NCI-H446 treated with DMSO at 0.1 percent for 48 hours (cell line): ENCODE measurements around the gene RPS6KA3.
"Not testable (repeated sequence)": the region's sequence is repeated elsewhere in the genome, so short reads cannot be mapped to it uniquely, and the experiment has no call there.

Experiments used
- DNase-seq: peaks from one replicate; lab custom pipeline; 2025; lab: John Stamatoyannopoulos, UW

The RPS6KA3 gene

DNA sequence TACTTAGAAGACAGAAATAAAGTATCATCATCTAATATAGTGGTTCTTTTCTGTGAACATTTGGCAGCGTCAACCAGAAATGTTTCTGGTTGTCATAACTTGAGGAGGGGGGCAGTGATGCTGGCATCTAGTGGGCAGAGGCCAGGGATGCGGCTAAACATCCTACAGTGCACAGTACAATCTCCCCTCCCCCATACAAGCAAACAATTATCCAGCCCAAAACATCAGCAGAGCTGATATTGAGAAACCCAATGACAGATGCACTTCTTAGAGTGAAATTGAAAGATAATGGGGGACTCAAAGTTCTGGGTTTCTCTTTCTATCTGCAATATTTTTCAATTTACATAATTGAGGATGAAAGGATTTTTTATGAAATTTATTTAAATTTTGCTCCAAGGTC is 123.1 kb downstream of the RPS6KA3 start:
- no peak for DNase-seq

DNA sequence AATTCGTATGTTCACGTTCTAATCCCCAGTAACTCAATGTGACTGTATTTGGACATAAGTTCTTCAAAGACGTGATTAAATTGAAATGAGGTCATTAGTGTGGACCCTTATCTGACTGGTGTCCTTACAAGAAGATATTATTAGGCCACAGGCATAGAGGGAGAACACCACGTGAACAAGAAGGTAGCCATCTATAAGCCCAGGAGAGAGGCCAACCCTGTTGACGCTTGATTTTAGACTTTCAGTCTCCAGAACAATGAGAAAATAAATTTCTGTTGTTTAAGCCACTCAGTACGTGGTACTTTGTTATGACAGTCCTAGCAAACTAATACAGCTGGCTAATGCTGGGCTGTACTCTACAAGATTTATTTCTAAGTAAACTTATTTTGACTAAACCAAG is 123.6 kb downstream of the RPS6KA3 start:
- DNase-seq: no peak

DNA sequence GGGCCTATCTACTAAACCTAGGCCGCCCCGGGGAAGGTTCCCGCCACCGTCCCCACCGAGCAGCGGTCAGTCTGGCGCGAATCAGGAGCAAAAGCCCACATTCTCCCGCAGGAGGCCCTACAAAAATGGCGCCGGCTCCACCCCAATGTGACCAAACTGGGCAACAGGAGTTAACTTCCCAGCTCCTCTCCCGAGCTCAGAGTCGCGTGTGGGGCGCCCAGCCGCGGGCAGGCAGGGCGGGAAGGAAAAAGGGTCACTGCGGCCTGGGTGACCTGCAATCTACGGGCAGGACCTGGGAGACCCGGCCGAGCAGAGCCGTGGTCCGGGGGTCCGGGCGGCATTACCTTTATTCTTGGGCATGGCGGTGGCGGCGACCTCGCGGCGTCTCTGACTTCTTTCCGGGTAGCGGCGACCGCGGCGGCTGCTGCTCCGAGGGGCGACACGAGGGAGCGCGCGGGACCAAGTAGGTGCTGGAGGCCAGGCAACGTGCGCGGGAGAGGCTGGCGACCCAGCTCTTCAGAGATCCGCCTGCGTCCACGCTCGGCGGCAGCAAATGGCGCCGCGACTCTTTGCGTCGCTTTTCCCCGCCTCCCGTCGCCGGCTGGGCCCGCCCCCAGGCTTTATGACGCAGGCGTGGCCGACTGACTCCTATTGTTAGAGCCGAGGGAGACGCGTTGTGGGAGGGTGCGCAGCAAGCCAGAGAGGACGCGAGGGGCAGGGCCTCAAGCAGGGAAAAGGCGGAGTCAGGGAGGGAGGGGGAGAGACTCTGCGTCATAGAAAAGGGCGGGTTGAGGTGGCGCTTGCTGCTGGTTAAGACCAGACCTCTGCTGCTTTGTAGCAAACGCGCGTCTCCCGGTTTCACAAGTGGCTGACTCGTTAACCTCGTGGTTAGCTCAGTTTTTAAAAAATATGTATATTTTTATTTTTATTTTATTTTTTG is 125.2 kb downstream of the RPS6KA3 start, which contains the start of gene EIF1AX:
TSS of gene EIF1AX (minus strand) at position 558 of the 940 bp plus-strand sequence. CDS start at position 360, 198 bp downstream.
- peak; percentile 95 for DNase-seq

DNA sequence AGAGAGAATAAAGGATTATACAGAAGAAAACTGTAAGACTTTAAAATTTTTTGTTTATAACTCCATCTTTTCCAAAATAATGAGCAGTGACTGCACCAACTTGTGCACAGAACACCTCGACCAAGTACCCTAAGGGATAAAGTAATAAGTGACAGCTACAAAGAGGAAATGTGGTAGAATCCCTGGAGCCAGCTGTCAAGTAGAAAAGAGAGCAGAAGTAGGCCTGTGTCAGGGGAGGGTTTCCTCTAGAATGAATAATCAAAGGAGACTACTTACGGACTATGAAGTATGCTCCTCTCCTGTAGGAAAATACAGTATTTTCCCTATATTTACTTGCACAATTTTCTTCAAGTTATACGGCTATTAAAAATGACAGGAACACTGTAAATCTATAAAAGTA is 126.3 kb downstream of the RPS6KA3 start:
- DNase-seq: no peak

DNA sequence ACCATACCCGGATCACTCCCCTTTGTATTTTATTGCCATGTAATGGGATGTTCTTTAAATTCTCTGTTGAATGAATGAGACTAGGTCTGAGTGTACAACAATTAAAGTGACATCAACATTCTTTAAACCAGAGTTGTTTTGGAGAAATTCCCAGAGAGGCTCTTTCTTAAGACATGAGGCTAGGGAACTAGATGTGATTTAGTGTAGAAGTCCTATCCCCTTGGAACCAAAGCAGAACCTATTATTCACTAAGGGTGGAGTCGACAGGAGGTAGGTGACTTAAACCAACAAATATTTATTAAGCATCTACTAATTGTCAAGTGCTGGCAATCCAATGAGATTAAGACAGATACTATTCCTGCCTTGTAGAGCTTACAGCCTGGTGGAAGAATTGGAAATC is 126.7 kb downstream of the RPS6KA3 start:
- DNase-seq: no peak

DNA sequence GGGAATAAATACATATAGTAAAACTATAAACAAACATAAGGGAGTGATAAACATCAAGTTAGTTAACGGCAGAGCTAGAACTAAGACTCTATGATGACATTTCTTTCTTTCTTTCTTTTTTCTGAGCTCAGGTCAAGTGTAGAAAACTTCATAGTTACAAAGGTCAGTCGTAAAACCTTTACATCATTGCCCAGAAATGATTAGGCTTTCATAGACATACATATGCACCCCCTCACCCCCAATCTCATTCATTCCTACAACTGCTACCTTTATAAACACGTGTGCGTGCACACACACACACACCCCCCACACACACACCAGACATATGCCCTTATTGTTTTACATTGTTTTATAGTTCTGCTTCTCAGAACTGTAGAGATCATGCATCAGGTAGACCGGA is 130.8 kb downstream of the RPS6KA3 start:
- DNase-seq: no peak

DNA sequence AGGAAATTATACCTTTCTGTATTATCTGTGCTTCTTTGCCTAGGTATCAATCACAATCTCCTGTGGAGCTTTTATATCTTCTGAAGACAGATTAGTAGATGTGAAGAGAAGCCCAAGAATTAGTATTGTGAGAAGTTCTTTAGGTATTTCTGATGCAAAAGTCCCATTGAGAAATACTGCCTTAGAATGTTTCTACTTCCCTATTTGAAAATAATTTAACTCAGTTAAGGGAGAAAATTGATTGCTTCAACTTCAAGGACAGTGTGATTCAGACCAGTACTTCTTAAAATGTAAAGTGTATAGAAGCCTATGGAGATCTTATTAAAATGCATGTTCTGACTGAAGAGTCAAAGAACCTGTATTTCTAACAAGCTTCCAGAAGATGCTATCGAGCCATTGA is 134.0 kb downstream of the RPS6KA3 start:
- no peak for DNase-seq

DNA sequence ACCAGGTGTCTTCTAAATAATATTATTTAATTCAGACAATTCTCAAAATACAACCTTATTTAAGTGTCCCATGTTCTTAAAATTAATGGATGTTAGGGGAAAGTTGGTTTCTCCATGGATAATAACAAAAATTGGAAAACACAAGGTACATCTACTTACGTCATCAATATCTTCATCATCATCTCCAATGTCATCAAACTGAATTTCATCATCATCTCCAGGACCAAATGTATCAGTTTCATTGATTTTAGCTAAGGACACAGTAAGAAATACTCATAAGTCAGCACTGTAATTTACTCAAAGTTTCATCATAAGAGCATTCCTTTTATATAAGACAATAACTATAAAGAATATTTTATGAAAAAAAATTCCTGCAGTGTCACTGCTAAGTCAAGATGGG is 136.4 kb downstream of the RPS6KA3 start:
- no peak for DNase-seq

DNA sequence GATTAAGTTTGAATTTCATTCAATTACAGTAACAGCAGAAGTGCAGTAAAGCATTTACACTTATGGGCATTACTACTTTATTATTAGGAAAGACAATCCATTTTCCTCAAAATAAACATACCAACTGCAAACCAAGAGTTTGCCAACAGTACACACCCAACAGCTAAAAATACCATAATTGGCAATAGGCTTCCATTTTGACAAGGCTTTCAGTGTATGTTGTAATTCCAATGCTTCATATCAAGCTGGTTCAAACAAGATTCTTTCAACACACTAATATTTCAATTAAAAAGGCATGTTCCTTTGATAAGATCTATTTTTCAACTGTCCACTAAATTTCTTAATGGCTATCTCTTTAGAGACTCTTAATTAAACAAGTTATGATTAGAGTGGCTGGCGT is 137.2 kb downstream of the RPS6KA3 start:
- DNase-seq: no peak

DNA sequence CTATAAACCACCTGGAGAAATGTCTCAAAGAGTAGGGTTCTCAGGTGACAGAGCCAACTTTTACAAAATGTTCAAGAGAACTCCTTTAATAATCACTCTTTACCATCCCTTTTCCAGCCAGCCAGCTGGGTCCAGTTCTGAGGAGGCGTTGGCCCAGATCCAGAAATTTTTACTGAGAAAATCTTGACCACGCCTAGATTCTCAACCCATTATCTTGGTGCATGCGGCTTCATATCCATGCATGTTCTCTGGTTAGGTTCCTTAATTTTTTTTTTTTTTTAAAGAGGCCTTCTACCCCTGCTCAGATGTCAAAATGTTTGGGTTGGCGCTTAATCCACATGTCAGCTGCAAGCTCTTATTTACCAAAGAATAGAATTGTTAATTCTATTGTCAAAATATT is 138.0 kb downstream of the RPS6KA3 start:
- DNase-seq: no peak

DNA sequence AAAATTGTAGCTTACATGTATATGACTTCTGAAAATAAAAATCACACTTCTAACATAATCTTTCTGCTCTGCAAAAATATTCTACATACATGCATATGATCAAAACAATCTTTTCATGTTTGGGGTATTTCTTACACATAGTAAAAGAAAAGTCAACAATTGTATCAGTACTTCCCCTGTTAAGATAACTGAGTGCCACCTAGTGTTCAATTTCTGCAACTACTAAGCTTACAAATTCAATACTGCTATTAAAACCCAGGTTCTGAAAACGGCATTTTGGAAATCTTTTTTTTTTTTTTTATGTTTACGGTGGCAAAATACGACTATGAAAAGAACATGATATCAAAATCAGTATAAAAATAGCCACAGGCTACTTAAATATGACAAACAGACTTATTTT is 139.3 kb downstream of the RPS6KA3 start:
- not testable (repeated sequence) for DNase-seq

DNA sequence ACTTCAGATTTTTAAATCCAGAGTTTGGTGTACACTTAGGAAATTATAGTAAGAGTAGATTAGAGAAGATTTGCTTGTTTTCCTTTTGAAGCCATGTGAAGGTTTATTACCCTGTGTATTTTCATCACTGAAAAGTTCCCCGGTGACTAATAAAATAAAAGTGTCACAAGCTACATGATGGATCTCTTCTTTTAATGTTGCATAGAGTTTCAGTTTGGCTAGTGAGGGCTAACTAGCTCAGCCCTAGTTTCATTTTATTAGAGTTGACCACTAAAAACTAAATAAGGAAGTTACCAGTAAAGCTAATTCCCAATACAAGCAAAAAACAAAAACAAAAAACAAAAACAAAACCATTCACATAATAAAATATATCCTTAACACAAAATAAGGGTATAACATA is 139.9 kb downstream of the RPS6KA3 start:
- not testable (repeated sequence) for DNase-seq

DNA sequence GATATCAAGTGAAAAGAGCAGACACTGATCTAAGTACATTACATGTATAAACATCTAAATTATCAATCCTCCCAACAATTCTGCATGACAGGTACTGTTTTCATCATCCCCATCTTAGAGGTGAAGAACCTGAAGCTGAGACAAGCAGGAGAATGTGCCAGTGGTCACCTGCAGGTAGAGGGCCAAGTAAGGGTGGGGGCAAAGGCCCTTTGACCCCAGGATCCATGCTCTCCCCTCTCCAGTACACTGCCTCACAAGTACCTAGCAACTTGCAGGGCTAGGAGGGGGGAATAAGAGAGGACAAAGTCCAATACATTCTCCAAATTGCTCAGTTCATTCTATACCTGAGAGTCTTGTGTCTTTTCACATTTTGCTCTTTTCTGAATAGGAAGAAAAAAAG is 141.7 kb downstream of the RPS6KA3 start:
- no peak for DNase-seq

DNA sequence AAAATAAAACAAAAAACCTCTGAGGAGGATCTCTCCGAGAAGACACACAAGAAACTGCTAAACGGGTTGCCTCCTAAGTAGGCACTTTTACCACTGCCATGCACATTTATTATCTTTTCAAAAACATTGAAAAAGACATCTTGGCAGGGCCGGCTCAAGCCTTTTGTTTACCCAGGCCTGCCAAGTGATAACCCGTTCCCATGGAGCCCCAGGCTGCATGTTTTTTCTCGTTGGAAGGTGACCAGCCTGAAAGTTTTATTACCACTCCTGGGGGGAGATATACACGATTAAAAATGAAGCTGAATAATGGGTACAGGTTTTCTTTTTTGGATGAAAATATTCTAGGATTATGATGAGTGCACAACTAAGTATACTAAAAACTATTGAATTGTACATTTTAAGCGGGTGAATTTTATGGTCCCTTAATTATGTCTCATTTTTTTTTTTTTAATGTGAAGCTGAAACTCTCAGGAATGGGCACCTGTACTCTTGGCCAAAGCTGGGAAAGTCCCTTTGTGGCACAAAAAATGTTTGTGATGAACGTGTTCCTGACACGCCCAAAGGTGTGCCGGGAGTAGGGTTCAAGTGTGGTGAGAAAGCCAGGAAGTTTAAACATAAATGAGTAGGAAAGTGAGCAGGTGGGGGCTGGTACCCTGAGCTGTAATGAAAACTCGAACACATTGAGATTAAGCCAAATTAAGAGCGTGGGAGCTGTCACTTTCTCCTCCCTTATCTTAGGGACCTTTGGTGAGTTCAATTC is 148.5 kb downstream of the RPS6KA3 start:
- no peak for DNase-seq

DNA sequence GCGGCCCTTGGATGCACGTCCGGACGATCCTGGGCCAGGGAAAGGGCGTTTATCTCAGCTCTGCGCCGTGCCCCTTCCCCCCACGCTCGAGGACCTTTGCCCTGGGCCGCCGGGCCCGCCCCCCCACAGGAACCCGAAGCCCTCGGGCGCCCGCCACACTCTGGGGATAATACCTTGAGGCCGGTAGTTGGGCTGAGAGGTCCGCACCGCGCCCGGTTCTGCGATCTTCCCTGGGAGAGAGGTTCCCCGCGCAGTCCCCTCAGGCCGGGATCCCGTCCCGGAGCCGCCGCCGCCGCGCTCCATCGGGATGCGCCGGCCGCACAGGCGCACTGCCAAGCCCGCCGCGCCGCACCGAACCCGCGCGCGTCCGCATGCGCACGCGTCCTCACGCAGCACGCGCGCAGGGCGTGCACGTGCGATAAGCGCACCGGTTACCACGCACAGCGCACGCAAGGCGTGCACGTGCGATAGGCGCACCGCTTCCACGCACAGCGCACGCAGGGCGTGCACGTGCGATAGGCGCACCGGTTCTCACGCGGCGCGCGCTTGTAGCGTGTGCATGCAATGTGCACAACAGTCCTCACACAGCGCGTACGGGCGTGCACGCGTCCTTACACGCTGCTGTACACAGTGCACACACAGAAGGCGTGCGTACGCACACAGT is 150.0 kb downstream of the RPS6KA3 start, which contains the start of gene MAP7D2:
TSS of gene MAP7D2 (minus strand) at position 331 of the 664 bp plus-strand sequence. CDS start at position 303, 28 bp downstream.
- no peak for DNase-seq

DNA sequence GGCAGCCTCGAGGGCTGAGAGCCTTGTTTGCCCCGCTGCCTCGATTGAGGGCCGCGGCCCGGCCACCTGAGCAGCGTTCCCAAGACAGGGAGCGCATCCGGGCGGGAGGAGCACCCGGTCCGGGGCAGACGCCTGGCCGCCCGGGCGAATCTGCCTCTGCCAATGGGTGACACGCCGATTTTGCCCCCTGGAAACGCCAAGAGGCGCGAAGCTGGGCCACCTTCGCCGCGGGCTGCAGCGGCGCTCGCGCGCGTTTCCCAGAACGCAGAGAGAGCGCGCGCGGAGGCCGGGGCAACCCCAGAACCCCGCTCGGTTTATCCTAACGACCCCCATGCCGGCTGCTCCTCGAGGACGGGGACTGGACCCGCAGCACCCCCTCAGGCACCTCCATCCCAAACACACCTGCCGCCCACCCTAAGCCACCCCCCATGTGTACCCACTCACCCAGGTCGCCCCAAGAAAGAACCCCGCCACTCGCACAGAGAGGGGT is 150.6 kb downstream of the RPS6KA3 start:
- no peak for DNase-seq

DNA sequence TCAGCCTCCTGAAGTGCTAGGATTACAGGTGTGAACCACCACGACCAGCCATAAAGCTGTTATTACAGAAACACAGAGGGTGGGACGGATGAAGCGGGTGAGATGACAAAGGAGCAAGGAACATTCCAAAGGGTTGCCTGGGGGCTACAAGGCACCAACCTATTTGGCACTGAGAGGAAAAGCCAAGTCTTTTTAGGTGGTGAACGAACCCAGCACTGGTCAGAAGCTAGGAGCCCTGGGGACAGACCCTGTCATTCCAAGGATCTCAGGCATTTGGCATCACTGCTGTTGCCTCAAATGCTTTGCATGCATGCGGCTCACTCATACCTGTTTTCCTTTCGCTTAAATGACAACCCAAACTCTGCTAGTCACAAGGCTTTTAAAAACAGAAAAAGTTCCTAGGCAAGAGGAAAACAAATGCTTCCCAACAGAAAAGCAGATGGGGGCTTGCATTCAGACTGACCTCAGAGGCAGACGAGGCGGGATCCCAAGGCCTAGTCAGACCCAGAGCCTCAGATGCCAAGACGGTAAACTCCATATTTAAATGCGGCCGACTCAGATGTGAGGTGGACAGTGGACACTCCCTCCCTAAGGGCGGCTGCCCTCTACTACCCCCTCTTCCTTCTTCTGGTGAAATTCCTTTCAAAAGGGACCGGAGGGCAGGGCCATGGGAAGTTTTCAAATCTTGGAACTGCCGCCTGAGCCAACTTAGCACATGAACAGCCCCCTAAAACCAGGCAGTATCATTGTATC is 154.5 kb downstream of the RPS6KA3 start:
- no peak for DNase-seq

DNA sequence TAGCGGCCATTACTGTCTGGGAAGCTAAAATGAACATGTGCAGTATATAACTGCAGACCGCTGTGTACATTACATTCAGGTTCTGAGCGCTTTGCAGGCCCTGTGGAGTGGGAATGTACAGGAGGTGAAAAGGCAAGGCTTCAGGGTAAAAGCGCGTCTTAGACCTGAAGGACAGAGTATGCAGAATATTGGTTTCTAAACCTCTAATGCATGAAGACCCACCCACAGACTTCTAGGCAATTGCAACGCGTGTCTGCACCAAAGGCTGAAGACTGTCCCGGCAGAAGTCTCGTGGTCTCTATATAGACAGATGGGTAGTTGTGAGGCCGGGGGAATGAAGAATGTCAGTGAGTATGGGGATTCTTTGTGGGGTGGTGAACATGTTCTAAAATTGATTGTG is 155.4 kb downstream of the RPS6KA3 start:
- DNase-seq: no peak

DNA sequence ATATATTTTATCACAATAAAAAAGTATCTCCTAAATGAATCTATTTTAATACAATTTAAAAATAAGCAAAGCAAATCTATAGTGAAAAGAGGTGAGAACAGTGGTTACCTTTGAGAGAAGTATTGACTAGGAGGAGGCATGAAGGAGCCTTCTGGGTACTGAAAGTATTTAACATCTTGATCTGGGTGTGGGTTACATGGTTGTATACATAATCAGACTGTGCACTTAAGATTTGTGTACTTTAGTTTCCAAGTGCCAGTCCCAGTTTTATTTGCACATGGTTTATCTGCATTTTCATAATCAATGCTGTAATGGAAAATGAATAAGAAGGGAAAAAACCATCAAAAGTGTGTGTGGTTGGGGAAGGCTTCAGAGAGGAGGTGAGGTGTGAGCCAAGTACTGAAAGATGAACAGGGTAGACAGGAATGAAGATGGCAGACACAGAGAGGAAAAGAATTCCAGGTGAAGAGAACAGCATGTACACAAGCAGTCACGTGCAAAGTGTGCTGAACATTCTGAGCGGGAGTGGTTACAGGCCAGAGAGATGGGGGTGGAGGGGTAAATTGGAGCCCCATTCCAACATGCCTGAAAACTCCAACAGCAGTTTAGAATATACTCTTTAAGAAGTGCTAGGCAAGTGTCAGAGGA is 164.7 kb downstream of the RPS6KA3 start:
- no peak for DNase-seq
